ENCODE data around the gene AADAT. TPM values are rescaled to one million over a fixed set of nuclear protein-coding genes. Genes with fewer than 3 reads are reported as not detected.
A peak's percentile ranks its signal among the peaks of the same experiment; 100 is the strongest.

Gene AADAT
- total RNA-seq, 3 donors from 2014 or later (not counting 1 experiment from before 2014, with no cell fraction given) = not detected

DNA sequence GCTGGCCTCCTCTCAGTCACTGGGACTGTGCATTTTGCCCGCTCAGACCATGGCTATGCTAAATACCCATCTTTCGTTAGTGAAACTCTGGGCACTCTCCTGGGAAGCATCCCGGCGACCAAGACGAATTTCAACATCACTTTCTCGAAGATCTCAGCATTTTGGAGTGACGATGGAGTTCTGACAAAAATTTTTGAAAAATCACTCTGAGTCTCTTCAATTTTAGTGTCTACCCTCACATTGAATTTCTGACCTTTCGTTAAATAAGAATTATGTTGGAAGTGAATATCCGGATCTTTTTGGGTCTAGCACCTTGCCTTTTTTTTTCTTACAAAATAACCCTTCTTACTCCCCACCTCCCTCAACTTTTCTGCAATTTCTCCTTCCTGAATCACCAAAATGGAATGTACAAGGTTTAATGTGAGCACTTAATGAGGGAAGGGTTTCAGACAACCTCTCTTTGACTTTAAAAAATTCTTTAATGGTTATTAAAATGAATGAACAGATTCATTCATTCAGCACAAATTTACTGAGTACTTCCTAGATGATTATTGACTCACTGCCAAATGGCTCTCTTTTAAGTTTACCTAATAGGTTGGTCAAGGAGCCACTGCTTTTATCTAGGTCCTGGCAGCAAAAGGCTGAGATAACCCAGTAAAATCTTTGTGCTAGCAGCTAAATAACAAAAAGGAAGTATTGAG lies 746 bp upstream of the AADAT start:
- intact Hi-C loops (cut with micrococcal nuclease) = no loop called here
- peaks cover 4 to 5% of the 10 kb centered on the region in 2 donors for H3K4me1 Mint-ChIP-seq
- no peaks in the 10 kb centered on the region for H3K9me3 ChIP-seq (ENCODE audit: control insufficient read depth, insufficient read depth, low read length)
- peaks cover 26% of the 10 kb centered on the region in 2 donors for H3K27me3 Mint-ChIP-seq (ENCODE audit: low read depth in 2 of 2)
- H3K4me3 Mint-ChIP-seq = peak overlapping the region; percentile 67
- no peak overlapping the region for H3K4me3 ChIP-seq (ENCODE audit: low read length)
- H3K9me3 Mint-ChIP-seq = no peaks in the 10 kb centered on the region
- H3K27ac Mint-ChIP-seq = no peak overlapping the region
- peaks cover 23% of the 10 kb centered on the region for H3K4me1 ChIP-seq (ENCODE audit: control insufficient read depth, insufficient read depth, low read length)
- no peak for TF ChIP-seq CTCF (IDR thresholded peaks at IDR 0.05)
- no peaks in the 10 kb centered on the region for H3K36me3 Mint-ChIP-seq
- H3K36me3 ChIP-seq (ENCODE audit: control insufficient read depth, insufficient read depth, low read length) = no peaks in the 10 kb centered on the region
- no peak for DNase-seq
- H3K27me3 ChIP-seq (ENCODE audit: control insufficient read depth, insufficient read depth, low read length) = peaks cover 14% of the 10 kb centered on the region
- ATAC-seq = no peak
- WGBS (ENCODE audit: insufficient coverage) = 9% methylated on average over 7 of the region's 9 CpGs
- H3K27ac ChIP-seq (ENCODE audit: low read length) = no peak overlapping the region

DNA sequence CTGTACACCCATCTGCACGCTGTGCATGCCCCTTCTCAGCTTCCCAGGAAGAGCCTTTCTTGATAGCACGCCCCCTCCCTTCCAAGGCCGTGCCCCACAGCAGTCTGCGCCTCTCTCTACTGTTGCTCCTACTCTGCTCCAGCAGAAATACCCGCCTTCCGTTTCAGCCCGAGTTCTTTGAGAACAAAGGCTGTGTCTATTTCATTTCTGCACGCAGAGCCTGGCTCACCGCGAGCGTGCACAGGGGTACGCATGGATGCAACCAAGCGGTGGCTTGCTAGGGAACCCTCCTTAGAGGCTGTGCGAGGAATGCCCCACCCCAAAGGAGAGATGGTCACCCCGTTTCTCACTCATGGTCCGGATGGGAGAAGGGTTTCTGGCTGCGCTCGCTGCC lies 485 bp downstream of the AADAT start:
- ATAC-seq (peak in 1 of 3 donors; percentile 24), DNase-seq (no peak)
- WGBS (ENCODE audit: insufficient coverage) = 2% methylated on average over 18 of the region's 18 CpGs
- peaks cover 14% of the 10 kb centered on the region for H3K27me3 ChIP-seq (ENCODE audit: control insufficient read depth, insufficient read depth, low read length)
- no peaks in the 10 kb centered on the region for H3K36me3 ChIP-seq (ENCODE audit: control insufficient read depth, insufficient read depth, low read length)
- no peak overlapping the region for H3K27ac ChIP-seq (ENCODE audit: low read length)
- intact Hi-C loops (cut with micrococcal nuclease) = no loop called here
- Mint-ChIP-seq H3K27me3 (ENCODE audit: low read depth in 2 of 2) (peaks cover 26 to 32% of the 10 kb centered on the region in 2 donors), H3K4me3 (peak overlapping the region; percentile 35), H3K4me1 (peaks cover 4 to 5% of the 10 kb centered on the region in 2 donors), H3K36me3 (no peaks in the 10 kb centered on the region), H3K9me3 (no peaks in the 10 kb centered on the region), H3K27ac (no peak overlapping the region)
- no peak for TF ChIP-seq CTCF (IDR thresholded peaks at IDR 0.05)
- peak overlapping the region; percentile 16 for H3K4me3 ChIP-seq (ENCODE audit: low read length)
- H3K4me1 ChIP-seq (ENCODE audit: control insufficient read depth, insufficient read depth, low read length) = peaks cover 23% of the 10 kb centered on the region
- H3K9me3 ChIP-seq (ENCODE audit: control insufficient read depth, insufficient read depth, low read length) = no peaks in the 10 kb centered on the region

GRCh38 chr4:170088716-170089115 lies 1.0 kb downstream of the AADAT start:
- WGBS (ENCODE audit: insufficient coverage) = 60% methylated on average over 2 of the region's 2 CpGs
- TF ChIP-seq CTCF (IDR thresholded peaks at IDR 0.05) = no peak
- Mint-ChIP-seq H3K4me1 (peaks cover 4 to 5% of the 10 kb centered on the region in 2 donors), H3K9me3 (no peaks in the 10 kb centered on the region), H3K4me3 (no peak overlapping the region), H3K27me3 (ENCODE audit: low read depth in 2 of 2) (peaks cover 30 to 36% of the 10 kb centered on the region in 2 donors), H3K27ac (no peak overlapping the region), H3K36me3 (no peaks in the 10 kb centered on the region)
- Histone ChIP-seq H3K4me3 (ENCODE audit: low read length) (no peak overlapping the region), H3K9me3 (ENCODE audit: control insufficient read depth, insufficient read depth, low read length) (no peaks in the 10 kb centered on the region), H3K27me3 (ENCODE audit: control insufficient read depth, insufficient read depth, low read length) (peaks cover 14% of the 10 kb centered on the region), H3K36me3 (ENCODE audit: control insufficient read depth, insufficient read depth, low read length) (no peaks in the 10 kb centered on the region), H3K4me1 (ENCODE audit: control insufficient read depth, insufficient read depth, low read length) (peaks cover 23% of the 10 kb centered on the region), H3K27ac (ENCODE audit: low read length) (no peak overlapping the region)
- ATAC-seq (no peak), DNase-seq (no peak)
- intact Hi-C loops (cut with micrococcal nuclease) = no loop called here
